Sigmoid colon (tissue), 4 donors: Measurements from ENCODE around the gene COL4A6.

Experiments
- EP300 ChIP-seq, 4 donors: sonication (generic); formaldehyde crosslinking; IDR thresholded peaks; one replicate each; pipeline ENCODE4 v1.6.1; 2017; ENCODE audit warnings: antibody characterized with exemption in 4 of 4
- POLR2A ChIP-seq, 2 donors: fragments of 450-650 bp; IDR thresholded peaks; one replicate each; pipeline ENCODE4 v1.6.1; 2016; ENCODE audit warnings: antibody characterized with exemption in 2 of 2, mild to moderate bottlenecking in 2 of 2, moderate library complexity in 2 of 2
- POLR2AphosphoS5 ChIP-seq, 4 donors: sonication (generic); formaldehyde crosslinking; IDR thresholded peaks; one replicate each; pipeline ENCODE4 v1.6.1; 2017; ENCODE audit warnings: antibody characterized with exemption in 4 of 4
- TF ChIP-seq, protein P1 (sequence below), 4 experiments: fragments of 450-650 bp in 3 of 4; fragments of 200-600 bp in 1 of 4; IDR thresholded peaks; one replicate each; pipeline ENCODE4 v1.5.1; 2016 to 2019; ENCODE audit warnings: antibody characterized with exemption in 4 of 4, mild to moderate bottlenecking in 3 of 4, moderate library complexity in 2 of 4

DNA sequence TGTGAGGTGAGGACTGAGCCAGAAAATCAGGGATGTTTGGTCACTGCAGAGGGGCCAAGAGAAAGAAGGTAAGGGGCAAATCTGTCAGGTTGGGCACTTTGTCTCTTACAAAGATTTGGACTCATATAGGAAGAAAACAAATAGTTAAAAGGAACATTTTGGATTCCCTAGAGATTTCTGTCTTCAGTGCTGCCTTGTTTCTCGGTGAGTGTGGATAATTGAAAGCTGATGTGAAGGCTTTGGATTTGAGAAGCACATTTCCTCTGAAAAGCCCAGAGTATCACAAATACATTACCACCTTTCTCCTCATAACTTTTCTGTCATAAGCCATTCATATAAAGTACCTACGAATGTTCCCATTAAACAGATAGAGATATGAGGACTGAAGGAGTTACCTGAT lies 239.2 kb downstream of the COL4A6 start:
- TF ChIP-seq, protein P1, sequence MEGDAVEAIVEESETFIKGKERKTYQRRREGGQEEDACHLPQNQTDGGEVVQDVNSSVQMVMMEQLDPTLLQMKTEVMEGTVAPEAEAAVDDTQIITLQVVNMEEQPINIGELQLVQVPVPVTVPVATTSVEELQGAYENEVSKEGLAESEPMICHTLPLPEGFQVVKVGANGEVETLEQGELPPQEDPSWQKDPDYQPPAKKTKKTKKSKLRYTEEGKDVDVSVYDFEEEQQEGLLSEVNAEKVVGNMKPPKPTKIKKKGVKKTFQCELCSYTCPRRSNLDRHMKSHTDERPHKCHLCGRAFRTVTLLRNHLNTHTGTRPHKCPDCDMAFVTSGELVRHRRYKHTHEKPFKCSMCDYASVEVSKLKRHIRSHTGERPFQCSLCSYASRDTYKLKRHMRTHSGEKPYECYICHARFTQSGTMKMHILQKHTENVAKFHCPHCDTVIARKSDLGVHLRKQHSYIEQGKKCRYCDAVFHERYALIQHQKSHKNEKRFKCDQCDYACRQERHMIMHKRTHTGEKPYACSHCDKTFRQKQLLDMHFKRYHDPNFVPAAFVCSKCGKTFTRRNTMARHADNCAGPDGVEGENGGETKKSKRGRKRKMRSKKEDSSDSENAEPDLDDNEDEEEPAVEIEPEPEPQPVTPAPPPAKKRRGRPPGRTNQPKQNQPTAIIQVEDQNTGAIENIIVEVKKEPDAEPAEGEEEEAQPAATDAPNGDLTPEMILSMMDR (IDR thresholded peaks at IDR 0.05) = no peak
- no peak for TF ChIP-seq POLR2AphosphoS5 (IDR thresholded peaks at IDR 0.05)
- no peak for TF ChIP-seq EP300 (IDR thresholded peaks at IDR 0.05)
- TF ChIP-seq POLR2A (IDR thresholded peaks at IDR 0.05) = no peak
